ENCODE data around the gene PTK7. TPM values are rescaled to one million over a fixed set of nuclear protein-coding genes. Genes with fewer than 3 reads are reported as not detected.

PTK7 gene
- total and polyA plus RNA-seq, 8 donors: 4.0 to 64.9 (median 27.4) TPM

DNA sequence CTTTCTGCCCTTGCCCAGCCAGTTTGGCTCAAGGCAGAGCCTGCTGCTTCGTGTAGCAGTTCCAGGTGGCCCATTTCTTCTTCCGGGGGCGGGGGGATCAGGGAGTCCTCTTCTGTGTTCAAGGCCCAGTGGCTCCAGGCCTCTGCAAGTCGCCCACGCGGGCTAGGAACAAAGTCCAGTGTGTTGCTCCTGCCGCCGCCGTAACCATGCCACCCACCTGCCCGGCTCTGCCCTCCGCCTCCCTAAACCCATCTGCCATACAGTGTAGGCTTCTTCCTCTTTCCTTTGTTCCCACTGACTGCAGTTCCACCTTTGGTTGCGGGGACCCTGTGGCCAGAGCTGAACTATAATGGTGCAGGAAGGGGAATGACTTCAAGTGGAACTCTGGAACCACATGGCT, 51.1 kb downstream of the PTK7 start:
- 78 to 87% (median 80%) methylated on average over 12 of the region's 12 CpGs for WGBS, 5 donors
- TF ChIP-seq POLR2A (IDR thresholded peaks at IDR 0.05) (no peak), POLR2AphosphoS5 (IDR thresholded peaks at IDR 0.05) (no peak), EP300 (IDR thresholded peaks at IDR 0.05) (no peak)
- TF ChIP-seq, protein P1, sequence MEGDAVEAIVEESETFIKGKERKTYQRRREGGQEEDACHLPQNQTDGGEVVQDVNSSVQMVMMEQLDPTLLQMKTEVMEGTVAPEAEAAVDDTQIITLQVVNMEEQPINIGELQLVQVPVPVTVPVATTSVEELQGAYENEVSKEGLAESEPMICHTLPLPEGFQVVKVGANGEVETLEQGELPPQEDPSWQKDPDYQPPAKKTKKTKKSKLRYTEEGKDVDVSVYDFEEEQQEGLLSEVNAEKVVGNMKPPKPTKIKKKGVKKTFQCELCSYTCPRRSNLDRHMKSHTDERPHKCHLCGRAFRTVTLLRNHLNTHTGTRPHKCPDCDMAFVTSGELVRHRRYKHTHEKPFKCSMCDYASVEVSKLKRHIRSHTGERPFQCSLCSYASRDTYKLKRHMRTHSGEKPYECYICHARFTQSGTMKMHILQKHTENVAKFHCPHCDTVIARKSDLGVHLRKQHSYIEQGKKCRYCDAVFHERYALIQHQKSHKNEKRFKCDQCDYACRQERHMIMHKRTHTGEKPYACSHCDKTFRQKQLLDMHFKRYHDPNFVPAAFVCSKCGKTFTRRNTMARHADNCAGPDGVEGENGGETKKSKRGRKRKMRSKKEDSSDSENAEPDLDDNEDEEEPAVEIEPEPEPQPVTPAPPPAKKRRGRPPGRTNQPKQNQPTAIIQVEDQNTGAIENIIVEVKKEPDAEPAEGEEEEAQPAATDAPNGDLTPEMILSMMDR (IDR thresholded peaks at IDR 0.05): no peak
- Histone ChIP-seq H3K36me3 (peaks cover 0 to 6% (median 3%) of the 10 kb centered on the region in 4 donors), H3K27me3 (no peaks in the 10 kb centered on the region), H3K9me3 (no peaks in the 10 kb centered on the region), H3K4me1 (peaks cover 10 to 38% (median 26%) of the 10 kb centered on the region in 4 donors), H3K27ac (peak overlapping the region in 1 of 5 donors; percentile 5), H3K4me3 (no peak overlapping the region)
- intact Hi-C loops (cut with DNase I; ENCODE audit: low total_unique reads): no loop called here
- peak in 1 of 2 donors; percentile 52 for DNase-seq

DNA sequence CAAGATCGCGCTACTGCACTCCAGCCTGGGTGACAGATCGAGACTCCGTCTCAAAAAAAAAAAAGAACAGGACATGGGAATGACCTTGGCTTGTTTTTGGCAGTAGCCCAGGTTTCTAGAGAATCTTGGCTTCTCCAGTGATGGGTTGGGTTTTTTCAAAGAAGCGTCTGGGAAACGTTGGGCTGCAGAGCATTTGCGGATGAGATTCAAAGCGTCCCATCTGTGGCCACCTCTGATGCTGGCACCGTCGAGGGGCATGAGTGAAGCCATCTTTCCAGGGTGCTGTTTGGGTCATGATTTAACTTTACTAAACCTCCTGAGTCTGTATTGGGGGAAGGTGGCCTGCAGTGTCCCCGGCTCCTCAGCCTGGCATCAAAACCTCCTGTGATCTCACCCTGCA, 51.8 kb downstream of the PTK7 start:
- peaks cover 0 to 12% (median 8%) of the 10 kb centered on the region in 4 donors for H3K36me3 ChIP-seq
- H3K27me3 ChIP-seq: no peaks in the 10 kb centered on the region
- intact Hi-C loops (cut with DNase I; ENCODE audit: low total_unique reads): no loop called here
- peak in 1 of 2 donors; percentile 69 for DNase-seq
- WGBS, 5 donors: 48 to 53% (median 51%) methylated on average over 11 of the region's 11 CpGs
- no peaks in the 10 kb centered on the region for H3K9me3 ChIP-seq
- TF ChIP-seq POLR2AphosphoS5 (IDR thresholded peaks at IDR 0.05): no peak
- TF ChIP-seq, protein P1 (IDR thresholded peaks at IDR 0.05): no peak
- TF ChIP-seq POLR2A (IDR thresholded peaks at IDR 0.05): no peak
- TF ChIP-seq EP300 (IDR thresholded peaks at IDR 0.05): no peak
- H3K27ac ChIP-seq: no peak overlapping the region
- no peak overlapping the region for H3K4me3 ChIP-seq
- peaks cover 10 to 34% (median 23%) of the 10 kb centered on the region in 4 donors for H3K4me1 ChIP-seq

DNA sequence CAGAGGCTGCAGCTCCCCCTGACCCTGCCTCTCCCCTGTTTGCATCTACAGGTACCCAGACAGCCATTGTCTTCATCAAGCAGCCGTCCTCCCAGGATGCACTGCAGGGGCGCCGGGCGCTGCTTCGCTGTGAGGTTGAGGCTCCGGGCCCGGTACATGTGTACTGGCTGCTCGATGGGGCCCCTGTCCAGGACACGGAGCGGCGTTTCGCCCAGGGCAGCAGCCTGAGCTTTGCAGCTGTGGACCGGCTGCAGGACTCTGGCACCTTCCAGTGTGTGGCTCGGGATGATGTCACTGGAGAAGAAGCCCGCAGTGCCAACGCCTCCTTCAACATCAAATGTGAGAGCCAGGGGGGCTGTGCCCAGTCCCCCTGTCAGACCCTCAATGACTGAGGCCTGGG, 52.8 kb downstream of the PTK7 start:
- TF ChIP-seq POLR2AphosphoS5 (IDR thresholded peaks at IDR 0.05) (no peak), EP300 (IDR thresholded peaks at IDR 0.05) (no peak), POLR2A (IDR thresholded peaks at IDR 0.05) (no peak)
- TF ChIP-seq, protein P1 (IDR thresholded peaks at IDR 0.05): no peak
- DNase-seq: no peak
- H3K36me3 ChIP-seq: peaks cover 0 to 12% (median 8%) of the 10 kb centered on the region in 4 donors
- no peaks in the 10 kb centered on the region for H3K9me3 ChIP-seq
- no peaks in the 10 kb centered on the region for H3K27me3 ChIP-seq
- H3K4me3 ChIP-seq: no peak overlapping the region
- intact Hi-C loops (cut with DNase I; ENCODE audit: low total_unique reads): no loop called here
- no peak overlapping the region for H3K27ac ChIP-seq
- WGBS, 5 donors: 72 to 85% (median 84%) methylated on average over 8 to 16 of the region's 16 CpGs
- H3K4me1 ChIP-seq: peaks cover 5 to 24% (median 14%) of the 10 kb centered on the region in 4 donors

DNA sequence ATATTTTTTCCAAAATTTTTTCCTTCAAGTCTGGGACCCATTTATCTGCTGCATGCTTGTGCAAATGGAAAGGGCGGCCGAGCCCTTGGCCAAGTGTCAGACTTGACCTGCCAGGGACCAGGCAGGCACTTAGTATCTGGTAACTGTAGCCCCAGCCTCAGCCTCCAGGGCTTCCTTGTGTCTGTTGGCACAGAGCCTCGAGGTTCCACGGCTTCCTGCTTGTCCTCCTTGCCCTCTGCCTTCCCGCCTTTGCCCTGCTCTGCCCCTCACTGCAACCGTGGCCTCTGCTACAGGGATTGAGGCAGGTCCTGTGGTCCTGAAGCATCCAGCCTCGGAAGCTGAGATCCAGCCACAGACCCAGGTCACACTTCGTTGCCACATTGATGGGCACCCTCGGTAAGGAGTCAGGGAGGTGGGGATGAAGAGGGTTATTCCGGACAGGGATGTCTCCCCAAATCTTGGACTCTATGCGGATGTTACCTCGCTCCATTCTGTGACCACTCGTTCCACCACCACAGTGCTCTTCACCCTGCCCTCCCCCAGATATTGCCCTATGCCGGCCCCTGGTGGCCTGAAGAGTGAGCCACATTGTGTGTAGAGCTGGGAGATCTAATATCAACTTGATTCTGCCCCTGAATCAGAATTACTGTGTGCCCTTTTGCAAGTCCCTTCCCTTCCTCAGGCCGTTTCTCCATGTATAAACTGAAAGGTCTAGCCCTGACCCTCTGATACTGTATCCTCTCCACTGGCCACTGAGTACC, 53.5 kb downstream of the PTK7 start:
- Histone ChIP-seq H3K27me3 (no peaks in the 10 kb centered on the region), H3K9me3 (no peaks in the 10 kb centered on the region), H3K4me1 (peaks cover 5 to 17% (median 11%) of the 10 kb centered on the region in 4 donors), H3K27ac (no peak overlapping the region), H3K4me3 (no peak overlapping the region), H3K36me3 (peaks cover 0 to 12% (median 8%) of the 10 kb centered on the region in 4 donors)
- TF ChIP-seq, protein P1 (IDR thresholded peaks at IDR 0.05): peak in 5 of 7 experiments; percentile 21 to 59 (median 34)
- TF ChIP-seq EP300 (IDR thresholded peaks at IDR 0.05) (no peak), POLR2A (IDR thresholded peaks at IDR 0.05) (no peak), POLR2AphosphoS5 (IDR thresholded peaks at IDR 0.05) (no peak)
- intact Hi-C loops (cut with DNase I; ENCODE audit: low total_unique reads): no loop called here
- WGBS, 5 donors: 36 to 48% (median 39%) methylated on average over 15 of the region's 15 CpGs
- peak; percentile 49 to 64 for DNase-seq
